Kidney capillary endothelial cell (primary cell): ENCODE results near the gene MIER1.
A peak's percentile ranks its signal among the peaks of the same experiment; 100 is the strongest.
"Not testable (repeated sequence)": the region's sequence is repeated elsewhere in the genome, so short reads cannot be mapped to it uniquely, and the experiment has no call there.

Experiments used
- DNase-seq: peaks from one replicate; pipeline ENCODE4 v3.0.0-alpha.2; 2018; ENCODE audit warnings: low spot score

MIER1 gene

DNA sequence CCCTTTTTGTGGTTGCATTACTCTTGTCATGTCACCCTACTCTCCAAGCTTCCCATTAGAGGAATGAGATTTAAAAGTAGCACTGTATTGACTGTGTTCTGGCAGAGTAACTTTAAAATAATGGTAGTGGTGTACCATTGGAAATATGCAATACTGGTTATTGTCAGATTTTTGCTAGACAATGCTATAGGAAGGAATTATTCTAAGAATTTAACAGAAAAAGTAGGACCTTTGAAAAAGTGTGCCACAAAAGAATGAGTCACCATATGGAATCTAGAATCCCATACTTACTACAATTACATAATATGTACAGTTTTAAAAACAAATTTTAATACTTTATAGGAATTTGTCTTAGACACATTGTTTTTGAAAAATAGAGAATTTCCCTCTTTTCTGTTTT is 13.8 kb downstream of the MIER1 start:
- peak; percentile 42 for DNase-seq

DNA sequence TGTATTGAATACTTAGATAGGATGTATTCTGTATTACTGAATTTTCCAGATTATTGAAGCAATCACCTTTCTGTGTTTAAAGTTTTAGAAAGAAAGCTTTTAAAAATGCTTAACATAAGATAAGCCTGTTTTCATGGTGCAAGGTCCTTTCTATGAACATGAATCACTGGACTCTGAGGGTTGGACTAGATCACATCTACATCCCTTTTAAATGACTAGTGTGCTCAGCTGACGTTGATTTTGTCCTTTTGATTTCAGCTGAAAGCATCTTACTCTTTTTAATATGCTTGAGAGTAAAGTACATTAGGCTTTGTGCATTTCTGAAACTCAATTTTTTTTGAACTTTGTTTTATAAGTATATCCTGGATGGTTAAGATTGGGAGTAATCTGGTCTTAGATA is 16.2 kb downstream of the MIER1 start:
- no peak for DNase-seq

DNA sequence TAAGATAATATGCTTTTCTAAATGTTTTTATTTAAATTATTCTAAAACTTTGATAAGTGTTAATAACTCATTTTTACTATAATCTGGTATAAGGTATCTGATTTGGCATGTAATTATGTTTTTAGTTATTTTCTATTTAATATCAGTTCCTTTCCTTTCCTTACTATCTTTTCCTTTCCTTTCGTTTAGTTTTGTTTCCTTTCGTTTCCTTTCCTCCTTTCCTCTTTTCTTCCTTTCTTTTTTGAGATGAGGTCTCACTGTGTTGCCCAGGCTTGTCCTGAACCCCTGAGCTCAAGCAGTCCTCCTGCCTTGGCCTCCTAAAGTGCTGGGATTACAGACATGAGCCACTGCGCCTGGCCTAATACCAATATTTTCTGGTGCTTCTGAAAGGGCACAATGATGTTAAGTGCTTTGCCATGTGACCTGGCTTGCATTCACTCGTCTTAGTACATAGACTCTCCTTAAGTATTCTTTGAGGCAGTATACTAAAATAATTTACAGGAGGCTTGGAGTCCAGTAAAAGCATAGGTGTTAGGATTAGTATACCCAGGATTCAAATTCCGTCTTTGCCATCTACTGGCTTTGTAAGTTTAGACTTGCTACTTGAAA is 18.7 kb downstream of the MIER1 start:
- DNase-seq: no peak

DNA sequence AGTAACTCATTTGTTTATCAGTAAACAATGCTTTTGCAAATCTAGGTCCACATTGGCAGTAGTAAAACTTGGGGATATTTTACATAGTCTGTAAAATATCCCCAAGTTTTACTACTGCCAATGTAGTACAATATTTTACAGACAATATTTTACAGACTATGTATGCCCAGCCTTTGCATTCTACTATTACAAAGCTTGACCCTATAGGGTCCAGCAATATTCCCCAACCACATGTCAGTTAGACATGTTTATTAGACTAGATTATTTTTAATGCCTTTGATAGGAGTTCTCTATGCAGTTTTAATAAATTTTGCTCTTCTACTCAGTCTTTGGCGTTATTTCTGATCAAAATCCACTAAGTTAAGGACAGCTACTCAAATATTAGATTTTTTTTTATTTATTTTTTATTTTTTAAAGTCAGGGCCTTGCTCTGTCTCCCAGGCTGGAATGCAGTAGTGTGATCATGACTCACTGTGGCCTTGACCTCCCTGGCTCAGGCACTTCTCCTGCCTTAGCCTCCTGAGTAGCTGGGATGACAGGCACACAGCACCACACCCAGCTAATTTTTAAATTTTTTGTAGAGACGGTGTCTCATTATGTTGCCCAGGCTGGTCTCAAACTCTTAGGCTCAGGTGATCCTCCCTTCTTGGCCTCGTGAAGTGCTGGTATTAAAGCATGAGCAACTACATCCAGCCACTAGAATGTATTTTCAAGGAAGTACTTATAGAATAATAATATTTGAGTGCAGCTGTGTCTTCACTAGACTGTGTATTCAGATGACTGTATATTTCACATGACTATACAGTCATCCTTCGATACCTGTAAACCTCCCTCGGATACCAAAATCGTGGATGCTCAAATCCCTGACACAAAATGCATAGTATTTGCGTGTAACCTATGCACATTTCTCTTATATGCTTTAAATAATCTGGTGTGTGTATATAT is 19.8 kb downstream of the MIER1 start:
- peak; percentile 43 for DNase-seq

DNA sequence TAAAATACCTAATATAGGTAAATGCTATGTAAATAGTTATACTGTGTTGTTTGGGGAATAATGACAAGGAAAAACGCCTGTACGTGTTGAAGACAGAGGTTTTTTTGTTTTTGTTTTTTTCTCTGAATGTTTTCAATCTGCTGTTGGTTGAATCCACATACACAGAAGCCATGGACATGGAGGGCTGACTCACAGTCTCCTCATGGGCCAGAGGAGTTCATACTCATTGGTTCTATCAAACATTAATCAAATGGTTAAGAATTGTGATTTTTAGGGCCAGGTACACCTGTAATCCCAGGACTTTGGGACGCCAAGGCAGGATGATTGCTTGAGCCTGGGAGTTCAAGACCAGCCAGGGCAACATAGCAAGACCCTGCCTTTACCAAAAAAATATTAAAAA is 20.5 kb downstream of the MIER1 start:
- no peak for DNase-seq

DNA sequence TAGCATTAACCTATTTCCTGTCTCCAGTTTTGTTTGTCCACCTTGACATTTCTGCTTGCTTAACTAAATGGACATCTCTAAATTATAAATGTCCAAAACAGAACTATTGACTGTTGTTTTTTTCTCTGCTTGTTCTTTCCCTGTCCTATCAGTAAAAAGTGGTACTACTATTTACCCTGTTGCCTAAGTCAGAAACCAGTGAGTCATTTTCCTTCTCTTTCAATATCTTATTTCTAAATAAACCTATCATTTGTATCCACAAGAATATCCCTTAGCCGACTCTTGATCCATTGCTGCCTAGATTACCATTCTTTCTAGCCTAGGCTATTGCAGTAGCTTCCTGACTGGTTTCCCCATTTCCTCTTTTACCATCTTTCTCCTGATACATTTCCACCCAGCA is 22.5 kb downstream of the MIER1 start:
- DNase-seq: no peak

DNA sequence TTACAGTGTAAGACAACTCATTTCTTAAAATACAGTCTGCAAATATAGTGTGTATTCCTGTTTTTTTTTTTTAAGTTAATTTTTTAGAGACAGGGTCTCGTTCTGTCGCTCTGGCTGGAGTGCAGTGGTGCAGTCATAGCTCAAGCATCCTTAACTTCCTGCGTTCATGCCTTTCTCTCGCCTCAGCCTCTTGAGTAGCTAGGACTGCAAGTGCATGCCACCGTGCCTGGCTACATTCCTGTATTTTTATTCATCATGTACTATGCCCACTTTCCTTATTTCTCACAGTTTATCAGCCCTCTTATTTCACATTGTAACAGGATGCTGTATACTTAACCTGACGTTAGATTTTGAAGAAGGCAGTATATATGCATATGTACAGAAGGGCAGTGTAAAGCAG is 26.7 kb downstream of the MIER1 start:
- DNase-seq: no peak

DNA sequence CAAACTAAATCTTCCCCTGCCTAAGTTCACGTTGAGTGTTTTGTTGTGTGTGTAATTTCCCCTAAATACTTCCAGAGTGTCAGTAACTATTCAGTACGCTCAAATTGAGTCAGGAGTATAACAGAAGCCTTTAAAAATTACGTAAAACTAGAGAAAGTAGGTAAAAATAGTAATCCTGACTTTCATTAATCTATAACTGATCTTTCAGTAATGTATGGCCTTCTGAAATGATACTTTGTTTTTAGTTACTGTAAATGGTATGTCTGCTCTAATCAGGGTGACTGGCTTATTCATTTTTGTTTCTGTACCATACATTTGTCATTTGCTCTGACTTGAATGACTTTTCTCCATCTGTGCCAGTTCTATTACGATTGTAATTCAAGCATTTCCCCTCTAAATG is 29.4 kb downstream of the MIER1 start:
- DNase-seq: no peak

DNA sequence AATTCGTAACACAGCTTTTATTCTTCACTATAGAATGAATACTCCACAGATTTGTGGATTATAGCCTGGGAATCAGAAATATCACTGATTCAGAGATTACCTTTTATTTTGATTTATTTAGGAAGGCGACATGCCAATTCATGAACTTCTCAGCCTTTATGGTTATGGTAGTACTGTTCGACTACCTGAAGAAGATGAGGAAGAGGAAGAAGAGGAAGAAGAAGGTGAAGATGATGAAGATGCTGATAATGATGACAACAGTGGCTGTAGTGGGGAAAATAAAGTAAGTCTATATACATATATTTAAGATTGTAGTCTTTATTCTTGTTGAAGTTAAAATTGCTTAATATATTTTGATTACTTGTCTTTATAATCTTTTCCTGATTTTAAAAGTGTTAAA is 33.1 kb downstream of the MIER1 start:
- DNase-seq: no peak

DNA sequence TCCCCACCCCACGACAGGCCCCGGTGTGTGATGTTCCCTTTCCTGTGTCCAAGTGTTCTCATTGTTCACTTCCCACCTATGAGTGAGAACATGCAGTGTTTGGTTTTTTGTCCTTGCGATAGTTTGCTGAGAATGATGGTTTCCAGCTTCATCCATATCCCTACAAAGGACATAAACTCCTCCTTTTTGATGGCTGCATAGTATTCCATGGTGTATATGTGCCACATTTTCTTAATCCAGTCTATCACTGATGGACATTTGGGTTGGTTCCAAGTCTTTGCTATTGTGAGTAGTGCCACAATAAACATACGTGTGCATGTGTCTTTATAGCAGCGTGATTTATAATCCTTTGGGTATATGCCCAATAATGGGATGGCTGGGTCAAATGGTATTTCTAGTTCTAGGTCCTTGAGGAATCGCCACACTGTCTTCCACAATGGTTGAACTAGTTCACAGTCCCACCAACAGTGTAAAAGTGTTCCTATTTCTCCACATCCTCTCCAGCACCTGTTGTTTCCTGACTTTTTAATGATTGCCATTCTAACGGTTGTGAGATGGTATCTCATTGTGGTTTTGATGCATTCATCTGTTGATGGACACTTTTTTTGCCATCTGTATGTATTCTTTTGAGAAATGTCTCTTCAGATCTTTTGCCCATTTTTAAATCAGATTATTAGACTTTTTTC is 41.5 kb downstream of the MIER1 start:
- not testable (repeated sequence) for DNase-seq

DNA sequence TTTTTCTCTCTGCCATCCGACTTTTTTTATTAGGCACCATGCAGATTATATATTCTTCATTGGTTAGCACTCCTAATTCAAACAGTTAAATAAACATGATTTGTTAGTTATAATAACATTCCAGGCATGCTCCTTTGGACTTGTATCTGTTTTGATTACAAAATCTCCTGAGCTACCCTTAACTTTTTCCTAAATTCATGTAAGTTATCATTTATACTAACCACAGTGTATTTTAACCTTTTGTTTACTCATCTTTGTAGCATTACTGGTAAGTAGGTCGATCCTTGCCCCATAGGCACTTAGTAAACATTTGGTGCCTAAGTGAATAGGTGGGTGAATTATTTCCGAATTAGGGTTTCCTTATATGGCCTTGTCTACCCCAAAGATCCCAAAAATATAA is 43.8 kb downstream of the MIER1 start:
- no peak for DNase-seq

DNA sequence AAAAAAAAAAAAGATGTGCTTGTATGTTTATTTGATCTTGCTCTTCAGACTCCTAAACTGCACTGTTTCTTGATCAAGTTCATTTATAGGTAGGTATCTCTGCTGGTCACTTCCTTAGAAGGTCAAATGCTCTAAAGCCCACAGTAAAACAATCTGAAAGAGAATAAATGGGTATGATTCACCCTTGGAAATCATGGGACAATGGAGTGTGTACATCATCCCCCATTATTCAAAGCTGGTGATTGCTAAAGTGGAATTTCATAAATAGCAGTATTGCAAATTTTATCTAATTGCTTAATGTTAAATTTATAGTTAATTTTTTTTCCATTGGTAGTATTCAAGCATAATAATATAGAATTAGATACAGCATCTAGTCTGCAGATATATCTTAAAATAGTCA is 53.4 kb downstream of the MIER1 start:
- peak; percentile 36 for DNase-seq

DNA sequence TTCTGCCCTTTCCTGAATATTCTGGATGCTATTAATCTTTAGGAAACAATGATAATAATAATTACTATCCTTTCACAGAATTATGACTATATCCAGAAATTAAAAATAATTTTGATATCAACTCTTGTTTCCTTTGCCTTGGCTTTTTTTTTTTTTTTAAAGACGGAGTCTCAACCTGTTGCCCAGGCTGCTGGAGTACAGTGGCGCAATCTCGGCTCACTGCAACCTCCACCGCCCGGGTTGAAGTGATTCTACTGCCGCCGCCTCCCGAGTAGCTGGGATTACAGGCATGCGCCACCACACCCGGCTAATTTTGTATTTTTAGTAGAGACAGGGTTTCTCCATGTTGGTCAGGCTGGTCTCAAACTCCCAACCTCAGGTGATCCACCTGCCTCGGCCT is 54.8 kb downstream of the MIER1 start:
- not testable (repeated sequence) for DNase-seq

DNA sequence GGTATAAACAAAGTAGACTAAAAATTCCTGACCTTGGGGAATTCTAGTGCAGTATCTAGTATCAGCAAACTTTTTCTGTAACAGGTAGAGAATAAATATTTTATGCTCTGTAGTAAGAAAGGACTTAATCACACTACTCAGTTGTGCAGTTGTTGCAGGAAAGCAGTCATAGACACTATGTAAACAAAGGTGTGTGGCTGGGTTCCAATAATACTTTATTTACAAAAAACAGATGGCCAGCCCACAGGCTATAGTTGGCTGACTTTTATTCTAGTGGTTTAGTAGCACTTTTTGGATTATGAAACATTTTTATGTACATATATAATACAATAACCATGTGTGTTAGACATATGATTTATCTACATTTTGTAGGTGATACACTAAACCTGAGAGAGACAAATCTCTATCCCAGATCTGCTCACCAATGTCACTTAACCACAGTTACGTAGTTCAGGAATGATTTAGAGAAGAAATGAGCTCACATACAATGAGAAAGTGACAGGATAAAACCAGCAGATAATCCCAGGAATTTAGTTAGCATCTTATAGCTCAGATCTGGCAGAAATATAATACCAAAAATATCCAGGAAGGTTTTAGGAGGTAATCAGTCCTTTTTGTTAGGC is 56.1 kb downstream of the MIER1 start:
- no peak for DNase-seq

DNA sequence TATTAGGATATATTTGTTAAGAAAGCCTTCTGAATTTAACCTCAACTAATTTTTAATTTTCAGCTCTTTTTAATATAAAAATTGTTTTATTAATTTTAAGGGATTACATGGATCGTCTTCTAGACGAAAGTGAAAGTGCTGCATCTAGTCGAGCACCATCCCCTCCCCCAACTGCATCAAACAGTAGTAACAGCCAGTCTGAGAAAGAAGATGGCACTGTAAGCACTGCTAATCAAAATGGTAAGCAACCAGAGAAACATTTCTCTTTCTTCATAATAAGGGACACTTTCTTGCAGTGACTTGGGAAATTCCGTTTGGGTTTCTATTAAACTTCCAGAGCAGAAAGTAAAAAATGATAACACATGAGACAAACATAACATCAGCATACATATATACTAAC is 56.9 kb downstream of the MIER1 start:
- no peak for DNase-seq

DNA sequence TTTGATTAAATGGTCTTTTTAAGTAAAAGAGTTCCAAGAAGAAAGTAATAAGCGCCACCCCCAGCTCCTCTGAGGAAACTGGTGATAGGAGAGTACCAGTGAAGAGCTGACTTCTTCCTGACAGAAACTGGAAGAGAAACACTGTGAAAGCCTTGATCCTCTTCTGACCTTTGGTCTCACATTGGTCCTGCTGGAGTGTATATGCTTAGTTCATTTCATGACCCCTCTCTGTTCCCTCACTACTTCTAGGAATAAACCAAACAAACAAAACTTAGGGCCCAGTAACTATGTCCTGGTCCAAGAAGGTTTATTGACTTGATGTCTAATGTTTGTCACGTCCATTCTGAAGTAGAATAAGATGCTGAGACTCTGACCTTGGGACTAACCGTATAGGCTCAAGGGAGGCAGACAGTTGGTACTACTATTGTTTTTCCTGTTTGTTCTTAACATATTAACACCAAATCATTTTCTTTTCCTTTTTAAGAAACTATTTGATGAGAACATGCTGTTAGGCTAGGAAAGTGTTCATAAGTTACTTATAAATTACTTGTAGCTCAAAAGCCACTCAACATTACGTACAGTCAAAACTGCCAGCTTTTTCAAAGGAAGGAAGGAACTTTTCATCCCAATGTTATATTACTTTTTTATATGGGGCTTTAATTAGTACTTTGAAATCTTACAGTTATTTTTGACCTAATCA is 57.9 kb downstream of the MIER1 start:
- DNase-seq: no peak

DNA sequence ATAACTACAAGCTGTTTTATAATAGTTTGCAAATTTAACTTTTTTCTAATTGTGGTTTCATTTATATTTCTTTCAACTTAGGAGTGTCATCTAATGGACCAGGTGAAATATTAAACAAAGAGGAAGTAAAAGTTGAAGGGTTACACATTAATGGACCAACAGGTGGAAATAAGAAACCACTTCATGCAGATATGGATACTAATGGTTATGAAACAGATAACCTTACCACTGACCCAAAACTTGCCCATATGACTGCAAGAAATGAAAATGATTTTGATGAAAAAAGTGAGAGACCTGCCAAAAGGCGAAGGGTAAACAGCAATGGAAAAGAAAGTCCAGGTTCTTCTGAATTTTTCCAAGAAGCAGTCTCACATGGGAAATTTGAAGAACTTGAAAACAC is 59.7 kb downstream of the MIER1 start:
- no peak for DNase-seq

DNA sequence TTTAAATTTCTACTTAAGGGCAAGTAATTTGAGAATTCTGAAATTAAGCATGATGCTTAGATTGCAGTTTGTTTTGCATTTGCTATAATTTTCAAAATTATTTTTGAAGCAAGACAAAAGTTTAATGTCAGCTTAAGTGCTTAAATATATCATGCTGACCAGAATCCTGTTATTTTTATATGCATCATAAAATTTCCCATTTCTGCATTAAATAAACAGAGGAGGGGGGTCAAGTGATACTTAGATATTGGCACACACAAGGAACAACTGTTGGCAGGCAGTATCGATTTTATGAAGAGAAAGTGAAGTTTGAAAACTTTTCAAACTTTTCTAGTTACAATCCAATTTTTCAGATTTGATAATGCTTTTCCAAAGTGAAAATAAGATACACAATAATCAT is 61.0 kb downstream of the MIER1 start:
- no peak for DNase-seq

DNA sequence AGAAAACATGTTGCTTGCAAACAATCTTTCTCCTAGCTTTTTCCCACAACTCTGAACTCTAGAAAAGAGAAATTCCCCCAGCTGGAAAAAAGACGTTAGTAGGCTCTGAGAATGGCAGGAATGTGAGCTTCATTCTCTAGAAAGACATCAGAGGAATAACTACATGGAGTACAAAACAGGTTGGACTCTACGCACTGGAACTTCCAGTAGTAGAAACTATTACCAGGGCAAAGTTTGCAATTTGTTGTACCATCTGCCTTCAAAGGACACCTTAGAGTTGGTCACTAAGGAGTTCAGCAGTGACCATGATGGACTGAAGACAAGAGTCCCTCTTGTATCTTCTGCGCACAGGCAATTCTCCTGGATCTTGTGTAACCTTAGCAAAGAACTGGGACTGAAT is 68.3 kb downstream of the MIER1 start:
- no peak for DNase-seq

DNA sequence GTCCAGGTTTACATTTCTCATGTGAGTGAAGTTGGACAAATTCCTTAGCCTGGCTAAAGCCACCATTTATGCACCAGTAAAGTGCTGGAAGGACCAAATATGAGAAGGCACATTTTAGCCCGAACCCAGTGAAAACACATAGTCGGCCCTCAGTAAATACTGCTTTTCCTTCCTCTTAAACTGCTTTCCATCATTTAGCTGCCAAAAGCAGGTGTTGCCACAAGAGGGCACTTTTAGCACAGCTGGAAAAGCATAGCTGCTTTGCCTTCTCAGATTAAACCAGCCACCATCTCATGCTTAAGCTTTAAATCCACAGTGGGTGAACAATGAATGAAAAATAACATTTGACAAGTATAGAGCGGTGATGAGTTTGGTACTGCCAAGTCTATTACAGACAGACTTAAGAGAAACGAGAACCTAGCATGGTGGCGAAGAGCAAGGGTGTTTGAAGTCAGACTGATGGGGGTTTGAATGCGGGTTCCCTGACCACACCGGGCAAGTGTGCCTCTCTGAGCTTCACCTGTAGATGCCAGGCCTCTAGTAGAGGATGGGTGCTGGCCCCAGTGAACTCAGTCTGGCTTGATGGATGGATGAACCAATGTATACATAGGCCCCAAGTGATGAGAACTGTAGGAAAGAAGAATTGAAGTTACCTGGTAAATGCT is 71.4 kb downstream of the MIER1 start:
- DNase-seq: peak; percentile 52

DNA sequence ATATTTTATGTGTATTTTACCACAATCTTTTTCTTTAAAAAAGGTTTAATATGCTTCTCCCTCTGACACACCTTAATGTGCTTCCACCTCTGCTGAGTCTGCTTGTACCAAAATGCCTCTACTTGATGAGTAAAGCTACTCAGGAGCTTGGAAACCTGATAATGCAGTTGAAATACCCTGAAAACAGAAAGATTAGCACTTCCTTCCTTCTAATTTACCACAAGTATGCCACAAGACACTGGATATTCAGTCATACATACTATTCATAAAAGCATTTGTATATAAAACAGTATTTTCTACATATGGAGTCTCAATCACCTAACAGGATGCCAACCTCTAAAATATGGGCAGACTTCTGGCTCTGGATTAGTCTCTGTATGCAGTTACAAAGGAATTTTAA is 74.2 kb downstream of the MIER1 start:
- no peak for DNase-seq
